ENCODE results near the gene ITCH.
A peak's percentile ranks its signal among the peaks of the same experiment; 100 is the strongest.

- TF ChIP-seq CTCF (IDR thresholded peaks at IDR 0.05) (peak; percentile 22 to 45 (median 40)), POLR2AphosphoS5 (IDR thresholded peaks at IDR 0.05; ENCODE audit: insufficient read depth in 1 of 2, low read depth in 1 of 2) (no peak)
Measured at GRCh38 chr20:34538671-34539123, 175.6 kb downstream of the ITCH start.
